GM12878 (cell line): ENCODE data around the gene PNMA1. TPM values are rescaled to one million over a fixed set of nuclear protein-coding genes. Genes with fewer than 3 reads are reported as not detected.

Source experiments
- BCL11A ChIP-seq: IDR thresholded peaks from 2 replicates; pipeline ENCODE4 v1.6.1; 2011; ENCODE audit warnings: low read depth, low read length
- CBX3 ChIP-seq: fragments of 200-600 bp; sonication (generic); IDR thresholded peaks from 2 replicates; pipeline ENCODE4 v1.6.1; 2016; ENCODE audit warnings: low read depth, borderline replicate concordance
- CEBPB ChIP-seq, 2 experiments: fragments of 150-350 bp in 1 of 2; IDR thresholded peaks; 2 replicates each; pipeline ENCODE4 v1.6.1; 2012 to 2014; ENCODE audit warnings: low read depth in 2 of 2, low read length in 2 of 2, borderline replicate concordance in 1 of 2, inconsistent platforms in 1 of 2
- DPF2 ChIP-seq: fragments of 450-650 bp; IDR thresholded peaks from 2 replicates; pipeline ENCODE4 v1.6.1; 2017; ENCODE audit warnings: mild to moderate bottlenecking
- EED ChIP-seq: sonication (generic); IDR thresholded peaks from 2 replicates; pipeline ENCODE4 v1.6.1; 2016; ENCODE audit warnings: antibody characterized with exemption, low read depth
- ETV6 ChIP-seq, 2 experiments: fragments of 450-650 bp in 1 of 2; IDR thresholded peaks in 1 of 2; conservative IDR thresholded peaks in 1 of 2; 2 replicates each; pipeline ENCODE4 v1.6.1; 2014; ENCODE audit warnings: antibody characterized with exemption in 1 of 2, borderline replicate concordance in 1 of 2, low read depth in 1 of 2, mild to moderate bottlenecking in 1 of 2, moderate library complexity in 1 of 2
- HDGF ChIP-seq: fragments of 450-650 bp; IDR thresholded peaks from 2 replicates; pipeline ENCODE4 v1.6.1; 2016; ENCODE audit warnings: antibody characterized with exemption
- IKZF2 ChIP-seq, 2 experiments: fragments of 450-650 bp; IDR thresholded peaks; 2 replicates each; pipeline ENCODE4 v1.6.1; 2017; ENCODE audit warnings: mild to moderate bottlenecking in 2 of 2, moderate library complexity in 2 of 2
- IRF5 ChIP-seq: fragments of 450-650 bp; IDR thresholded peaks from 2 replicates; pipeline ENCODE4 v1.6.1; 2017; ENCODE audit warnings: borderline replicate concordance
- MTA3 ChIP-seq: IDR thresholded peaks from 2 replicates; pipeline ENCODE4 v1.6.1; 2012; ENCODE audit warnings: low read length, inconsistent platforms, borderline replicate concordance
- PBX3 ChIP-seq: IDR thresholded peaks from 2 replicates; pipeline ENCODE4 v1.6.1; 2011; ENCODE audit warnings: mild to moderate bottlenecking, low read depth, low read length, moderate library complexity; ENCODE audit not compliant: insufficient replicate concordance
- PKNOX1 ChIP-seq: fragments of 450-650 bp; IDR thresholded peaks from 2 replicates; pipeline ENCODE4 v1.6.1; 2016; ENCODE audit warnings: mild to moderate bottlenecking
- RBBP5 ChIP-seq: fragments of 200-600 bp; sonication (generic); conservative IDR thresholded peaks from 2 replicates; pipeline ENCODE4 v1.6.1; 2016
- RUNX3 ChIP-seq: IDR thresholded peaks from 2 replicates; pipeline ENCODE4 v1.6.1; 2012; ENCODE audit warnings: low read length, inconsistent platforms
- SKIL ChIP-seq: fragments of 450-650 bp; IDR thresholded peaks from 2 replicates; pipeline ENCODE4 v1.6.1; 2017; ENCODE audit warnings: mild to moderate bottlenecking, low read depth, inconsistent platforms; ENCODE audit not compliant: poor library complexity, severe bottlenecking
- SMC3 ChIP-seq: IDR thresholded peaks from 2 replicates; pipeline ENCODE4 v1.6.1; 2011; ENCODE audit warnings: low read length, improper control_type of control experiment, borderline replicate concordance
- SRF ChIP-seq, 2 experiments: IDR thresholded peaks; 2 replicates each; pipeline ENCODE4 v1.6.1; 2011; ENCODE audit warnings: low read depth in 2 of 2, low read length in 2 of 2, mild to moderate bottlenecking in 1 of 2, moderate library complexity in 1 of 2
- TCF3 ChIP-seq: IDR thresholded peaks from 2 replicates; pipeline ENCODE4 v1.6.1; 2012; ENCODE audit warnings: low read depth, mild to moderate bottlenecking, low read length, borderline replicate concordance; ENCODE audit not compliant: insufficient read depth
- YBX1 ChIP-seq: fragments of 450-650 bp; IDR thresholded peaks from 2 replicates; pipeline ENCODE4 v1.6.1; 2016; ENCODE audit warnings: antibody characterized with exemption
- ZBED1 ChIP-seq: IDR thresholded peaks from 2 replicates; pipeline ENCODE4 v1.6.1; 2016; ENCODE audit warnings: borderline replicate concordance
- ZNF687 ChIP-seq: fragments of 450-650 bp; IDR thresholded peaks from 2 replicates; pipeline ENCODE4 v1.6.1; 2017; ENCODE audit warnings: mild to moderate bottlenecking, moderate library complexity
- ZSCAN29 ChIP-seq: fragments of 450-650 bp; IDR thresholded peaks from 2 replicates; pipeline ENCODE4 v1.6.1; 2017; ENCODE audit warnings: mild to moderate bottlenecking, moderate library complexity
- polyA plus RNA-seq, 11 experiments: library from polyadenylated mRNA; depleted of rRNA in 4 of 11; unstranded in 6 of 11; stranded (reverse) in 5 of 11; fragments of >200 nt; fragmentation: Nextera tagmentation in 4 of 11; fragmentation: Illumina TruSeq in 1 of 11; extraction: Ambion mirVana in 4 of 11; extraction: Trizol in 1 of 11; gene quantifications; 1 replicate in 1 of 11; 2 replicates in 10 of 11; pipeline versions ENCODE4 v1.2.1 to v1.2.3, GENCODE V29; 2011 to 2016; ENCODE audit warnings: inconsistent platforms in 2 of 11, missing spikeins in 2 of 11, low read depth in 1 of 11
- total RNA-seq, 4 experiments: library from RNA; depleted of rRNA in 3 of 4; stranded (reverse); fragments of >200 nt in 3 of 4; fragmentation: Illumina TruSeq in 1 of 4; extraction: Trizol in 1 of 4; gene quantifications; 2 replicates each; pipeline versions ENCODE4 v1.2.1 to v1.2.3, GENCODE V29; 2013 to 2021

PNMA1 gene
- total and polyA plus RNA-seq, 10 of the 15 experiments (the other 5 are each of a cell fraction or from before 2014, with no cell fraction given), result 1.8 to 39.3 (median 11.1) TPM

- TF ChIP-seq YBX1 (no peak), HDGF (no peak), PBX3 (peak; percentile 81), BCL11A (peak; percentile 57; the same call in 1 of the 2 replicates), RBBP5 (no peak), RUNX3 (peak; percentile 92), CEBPB (IDR thresholded peaks at IDR 0.05; ENCODE audit: borderline replicate concordance in 1 of 2, low read depth in 2 of 2, low read length in 2 of 2) (no peak), CBX3 (no peak), SRF (IDR thresholded peaks at IDR 0.05; ENCODE audit: low read depth in 2 of 2, low read length in 2 of 2) (no peak), EED (peak; percentile 93), ZNF687 (0 out of 2 replicates have a peak, but pooled peaks have one; percentile 18), SKIL (peak; percentile 26), ETV6 (conservative IDR thresholded peaks at IDR 0.05 in 1 of 2, IDR thresholded peaks at IDR 0.05 in 1 of 2; ENCODE audit: borderline replicate concordance in 1 of 2, low read depth in 1 of 2) (peak in 1 of 2 experiments; percentile 72; a peak in 1 of 4 replicates), ZSCAN29 (no peak), IKZF2 (IDR thresholded peaks at IDR 0.05) (peak; percentile 69 to 72), ZBED1 (no peak), IRF5 (no peak), PKNOX1 (peak; percentile 88), TCF3 (peak; percentile 89), MTA3 (no peak; the same call in 1 of the 2 replicates), DPF2 (no peak; the same call in 1 of the 2 replicates), SMC3 (peak; percentile 10; the same call in 1 of the 2 replicates)
These were observed 29.3 kb upstream of the PNMA1 start (continued) for GRCh38 chr14:73743431-73743931.
